NCI-H345 treated with DMSO at 0.1 percent for 48 hours (cell line): ENCODE measurements around the gene TRANK1.
A peak's percentile ranks its signal among the peaks of the same experiment; 100 is the strongest.
"Not testable (repeated sequence)": the region's sequence is repeated elsewhere in the genome, so short reads cannot be mapped to it uniquely, and the experiment has no call there.

Source experiments
- DNase-seq: peaks from one replicate; lab custom pipeline; 2025; ENCODE audit not compliant: unreplicated experiment; lab: John Stamatoyannopoulos, UW

The TRANK1 gene

DNA sequence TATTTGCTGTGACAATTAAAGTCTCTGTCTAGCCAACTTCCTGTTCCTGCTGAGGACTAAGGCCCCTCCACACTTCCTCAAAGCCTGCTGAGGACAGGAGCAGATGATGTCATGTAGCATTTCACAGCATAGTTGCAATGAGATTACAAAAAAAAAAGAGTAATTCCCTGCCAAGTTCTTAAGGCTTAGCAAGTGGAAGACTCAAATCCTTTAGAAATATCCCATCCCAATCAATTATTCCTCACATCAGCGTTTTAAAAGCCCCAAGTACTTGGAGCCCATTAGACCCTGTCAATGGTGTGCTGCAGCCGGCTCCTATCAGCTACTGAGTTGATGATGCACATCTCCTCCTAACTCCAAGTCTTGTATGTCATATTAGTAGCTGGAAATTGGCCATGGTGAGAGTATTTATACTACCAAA lies 51.7 kb downstream of the TRANK1 start:
- DNase-seq, result no peak

DNA sequence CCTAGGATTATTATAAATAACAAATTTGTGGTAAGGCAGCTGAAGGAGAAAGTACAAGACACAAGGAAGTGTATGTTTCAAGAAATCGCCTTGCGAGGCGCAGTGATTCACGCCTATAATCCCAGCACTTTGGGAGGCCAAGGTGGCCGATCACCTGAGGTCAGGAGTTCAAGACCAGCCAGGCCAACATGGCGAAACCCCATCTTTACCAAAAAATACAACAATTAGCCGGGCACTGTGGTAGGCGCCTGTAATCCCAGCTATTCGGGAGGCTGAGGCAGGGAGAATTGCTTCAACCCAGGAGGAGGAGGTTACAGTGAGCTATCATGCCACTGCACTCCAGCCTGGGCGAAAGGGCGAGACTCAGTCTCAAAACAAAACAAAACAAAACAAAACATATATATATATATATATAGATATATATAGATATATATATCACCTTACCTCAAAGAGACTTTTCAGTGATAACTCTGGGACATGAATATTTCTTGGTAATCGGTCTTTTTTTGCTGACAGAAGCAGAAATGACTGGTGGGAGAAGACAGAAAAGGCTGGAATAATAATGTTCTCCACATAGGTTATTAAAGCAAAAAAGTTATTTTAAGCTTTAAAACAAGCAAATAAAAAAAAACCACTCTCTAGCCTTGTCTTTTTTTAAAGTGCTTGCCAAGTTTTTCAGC lies 52.3 kb downstream of the TRANK1 start:
- no peak for DNase-seq

DNA sequence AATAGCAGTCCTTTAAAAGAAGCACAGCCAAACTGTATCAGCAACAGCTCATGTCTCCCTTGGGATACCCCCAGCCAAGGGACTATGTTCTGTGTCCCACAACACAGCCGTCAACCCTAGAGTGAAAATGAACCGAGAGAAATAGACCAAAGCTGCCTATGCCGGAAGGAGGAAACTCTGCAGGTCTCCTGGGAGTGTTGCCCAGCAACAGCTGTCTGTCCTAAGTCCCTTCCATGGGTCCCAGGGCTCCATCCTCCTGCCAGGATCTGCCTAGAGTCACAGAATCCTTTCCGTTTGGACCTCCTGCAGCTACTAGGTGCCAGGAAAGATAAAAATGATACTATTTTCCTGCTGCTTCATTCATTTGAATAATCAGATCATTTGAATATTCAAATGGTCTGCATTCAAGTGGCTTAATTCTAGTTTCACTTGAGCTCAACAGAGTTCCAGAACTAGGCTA lies 53.1 kb downstream of the TRANK1 start:
- DNase-seq, result no peak

DNA sequence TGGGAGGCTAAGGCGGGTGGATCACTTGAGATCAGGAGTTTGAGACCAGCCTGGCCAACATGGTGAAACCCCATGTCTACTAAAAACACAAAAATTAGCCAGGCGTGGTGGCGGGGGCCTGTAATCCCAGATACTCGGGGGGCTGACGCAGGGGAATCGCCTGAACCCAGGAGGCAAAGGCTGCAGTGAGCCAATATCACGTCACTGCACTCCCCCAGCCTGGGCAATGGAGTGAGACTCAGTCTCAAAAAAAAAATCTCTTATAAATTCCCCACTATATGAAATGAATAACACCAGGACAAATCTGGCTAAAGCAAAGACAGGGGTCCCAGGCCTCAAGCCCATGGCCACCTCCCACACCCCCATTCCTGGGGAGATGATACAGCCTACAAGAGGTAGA lies 53.8 kb downstream of the TRANK1 start:
- DNase-seq, result not testable (repeated sequence)

DNA sequence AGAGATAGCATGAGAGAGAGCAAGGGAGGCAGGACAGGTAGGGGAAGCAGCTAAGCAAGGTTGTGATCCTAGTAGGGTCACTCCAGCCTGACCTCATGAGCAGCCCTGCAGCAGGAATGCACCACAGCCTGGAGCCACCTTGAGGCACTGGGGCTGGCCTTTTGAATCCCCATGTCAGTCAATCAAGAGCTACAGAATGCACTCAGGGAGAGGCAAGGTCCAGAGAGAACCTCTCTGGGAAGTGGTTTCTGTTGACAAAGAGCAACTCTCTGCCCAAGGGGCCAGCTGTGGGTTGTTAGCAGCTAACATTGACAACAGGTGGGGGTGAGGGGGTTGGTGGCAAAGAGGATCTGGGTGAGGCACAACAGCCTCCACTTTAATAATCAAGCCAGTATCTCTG lies 54.6 kb downstream of the TRANK1 start:
- DNase-seq, result no peak

DNA sequence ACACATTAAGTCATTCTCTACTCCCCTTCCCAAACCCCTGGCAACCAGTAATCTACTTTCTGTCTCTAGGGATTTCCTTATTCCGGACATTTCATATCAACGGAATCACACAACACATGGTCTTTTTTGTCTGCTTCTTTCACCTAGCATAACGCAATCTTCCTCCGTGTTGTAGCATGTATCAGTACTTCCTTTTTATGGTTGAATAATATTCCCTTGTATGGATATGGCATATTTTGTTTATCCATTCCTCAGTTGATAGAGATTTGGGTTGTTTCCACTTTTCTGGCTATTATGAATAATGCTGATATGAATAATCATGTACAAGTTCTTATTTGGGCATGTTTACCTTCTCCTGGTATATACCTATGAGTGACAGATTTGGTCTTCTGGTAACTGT lies 63.1 kb downstream of the TRANK1 start:
- DNase-seq, result no peak

DNA sequence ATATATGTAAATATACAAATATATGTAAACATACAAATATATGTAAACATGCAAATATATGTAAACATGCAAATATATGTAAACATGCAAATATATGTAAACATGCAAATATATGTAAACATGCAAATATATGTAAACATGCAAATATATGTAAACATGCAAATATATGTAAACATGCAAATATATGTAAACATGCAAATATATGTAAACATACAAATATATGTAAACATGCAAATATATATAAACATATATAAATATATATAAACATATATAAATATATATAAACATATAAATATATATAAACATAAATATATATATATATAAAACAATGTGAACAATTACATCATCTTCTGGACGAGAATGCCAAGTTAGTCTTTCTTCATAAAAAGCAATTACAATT lies 65.0 kb downstream of the TRANK1 start:
- not testable (repeated sequence) for DNase-seq

DNA sequence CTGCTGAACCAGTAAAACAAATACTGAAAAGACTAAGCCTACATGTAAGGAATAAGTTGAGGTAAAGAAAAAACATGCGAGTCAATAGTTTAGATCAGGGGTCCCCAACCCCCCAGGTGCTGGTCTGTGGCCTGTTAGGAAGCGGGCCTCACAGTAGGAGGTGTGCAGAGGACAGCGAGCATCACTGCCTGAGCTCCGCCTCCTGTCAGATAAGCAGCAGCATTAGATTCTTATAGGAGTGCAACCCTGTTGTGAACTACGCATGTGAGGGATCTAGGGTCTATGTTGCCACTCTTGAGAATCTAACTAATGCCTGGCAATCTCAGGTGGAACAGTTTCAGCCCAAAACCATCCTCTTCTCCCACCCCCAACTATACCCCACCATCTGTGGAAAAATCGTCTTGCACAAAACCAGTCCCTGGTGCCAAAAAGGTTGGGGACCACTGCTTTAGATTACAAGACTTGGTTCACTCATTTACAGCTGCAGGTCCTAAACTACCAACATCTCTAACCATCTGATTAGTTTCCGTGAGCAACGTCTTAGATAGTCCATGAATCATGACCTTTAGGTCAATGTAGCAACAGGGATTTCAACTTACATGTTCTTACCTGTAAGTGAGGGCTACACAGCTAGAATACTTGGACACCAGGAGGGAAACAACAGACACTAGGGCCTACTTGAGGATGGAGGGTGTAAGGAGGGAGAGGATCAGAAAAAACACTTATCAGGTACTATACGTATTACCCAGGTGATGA lies 66.7 kb downstream of the TRANK1 start:
- no peak for DNase-seq

DNA sequence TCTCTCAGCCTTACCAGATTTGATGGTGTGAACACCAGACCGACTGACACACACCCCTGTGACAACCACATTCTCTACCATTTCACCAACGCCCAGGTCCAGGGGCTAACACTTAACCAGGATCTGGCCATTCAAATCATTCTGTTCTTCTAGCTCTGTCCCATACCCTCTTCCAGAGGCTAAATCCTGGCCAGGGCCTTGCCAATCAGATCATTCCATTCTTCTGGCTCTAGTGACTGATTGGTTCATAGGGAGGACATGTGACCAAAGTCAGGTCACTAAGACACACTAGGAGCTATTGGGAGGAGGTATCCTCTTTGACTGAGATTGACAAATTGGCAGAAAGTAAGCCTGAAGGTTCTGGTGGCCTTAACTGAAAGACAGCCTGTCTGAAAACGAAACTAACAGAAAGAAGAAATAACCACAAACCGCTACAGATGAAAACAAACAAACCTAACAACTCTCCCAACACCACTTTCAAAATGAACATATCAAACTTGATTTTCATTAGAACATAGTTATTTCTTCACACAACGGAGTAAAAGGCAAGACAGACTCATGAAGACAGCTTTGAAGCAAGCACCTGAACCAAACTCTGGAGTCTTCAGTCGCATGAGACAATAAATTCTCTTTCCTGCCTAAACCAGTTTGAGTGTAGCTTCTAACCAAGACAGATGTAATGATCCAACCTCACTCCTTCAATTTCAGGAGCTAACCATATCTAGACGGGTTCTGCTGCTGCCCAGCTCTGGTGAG lies 68.5 kb downstream of the TRANK1 start:
- no peak for DNase-seq

DNA sequence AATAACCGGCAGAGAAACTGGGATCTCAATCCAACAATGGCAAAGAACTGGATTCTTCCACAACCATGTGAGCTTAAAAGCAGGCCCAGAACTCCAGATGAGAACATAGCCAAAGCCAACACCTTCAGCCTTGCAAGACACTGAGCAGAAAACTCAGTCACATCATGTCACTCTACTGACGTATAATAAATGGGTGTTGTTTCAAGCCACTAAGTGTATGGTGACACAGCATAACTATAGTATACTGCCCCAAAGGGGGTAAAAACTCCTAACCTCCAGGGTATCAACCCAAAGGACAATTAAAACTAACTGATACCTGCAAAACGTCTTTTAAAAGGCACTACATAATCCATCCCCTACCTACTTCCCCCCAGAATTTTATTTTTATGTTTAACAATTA lies 69.5 kb downstream of the TRANK1 start:
- no peak for DNase-seq

DNA sequence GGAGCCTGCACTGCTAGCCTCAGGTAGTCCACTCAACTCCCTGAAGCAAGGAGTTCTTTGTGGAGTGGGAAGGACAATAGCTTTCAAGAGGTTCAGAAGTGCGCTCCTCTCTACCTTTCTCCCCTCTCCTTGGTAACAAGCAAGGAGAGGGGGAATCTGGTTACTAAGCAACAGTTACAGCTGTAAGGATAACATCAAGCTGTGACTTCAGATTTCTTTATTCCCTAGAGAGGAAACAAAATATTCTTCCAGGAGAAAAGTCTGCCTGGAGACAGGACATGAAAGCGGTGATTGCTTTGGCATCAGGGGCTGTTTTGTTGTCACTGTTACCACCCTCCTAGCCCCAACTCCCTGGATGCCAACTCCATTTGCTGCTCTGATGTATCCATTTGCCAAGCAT lies 70.4 kb downstream of the TRANK1 start:
- no peak for DNase-seq

DNA sequence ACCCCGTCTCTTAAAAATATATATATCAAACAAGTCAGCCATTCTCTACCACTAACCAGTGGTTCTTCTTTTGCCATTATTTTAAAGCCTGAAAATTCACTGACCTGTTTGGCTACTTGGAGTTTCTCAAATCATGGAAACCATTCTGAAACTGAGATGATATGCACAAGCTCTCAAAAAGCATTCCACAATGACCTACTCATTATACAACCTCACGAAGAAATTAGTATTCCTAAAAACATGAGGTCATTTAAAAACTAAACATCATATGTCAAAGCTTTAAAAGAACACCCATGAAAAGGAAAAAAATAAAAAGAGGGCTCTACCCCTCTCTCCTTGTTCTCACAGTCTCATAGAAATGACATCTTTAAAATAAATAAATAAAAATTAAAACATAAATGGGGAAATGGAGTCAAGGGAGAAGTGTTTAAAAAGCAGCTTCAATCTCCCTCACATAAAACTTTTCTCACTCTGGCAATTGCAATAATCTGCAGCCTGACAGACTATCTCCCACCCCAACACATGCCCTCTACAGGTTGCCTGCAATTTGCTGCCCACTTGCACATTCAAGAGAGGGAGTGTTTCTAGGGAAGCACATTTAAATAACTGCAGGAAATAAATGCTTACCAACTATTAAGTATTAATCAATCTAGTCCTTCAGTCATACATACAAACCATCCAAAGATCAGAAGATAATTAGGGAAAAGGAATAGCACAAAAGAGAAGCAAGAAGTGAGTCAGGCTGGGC lies 73.3 kb downstream of the TRANK1 start:
- no peak for DNase-seq

DNA sequence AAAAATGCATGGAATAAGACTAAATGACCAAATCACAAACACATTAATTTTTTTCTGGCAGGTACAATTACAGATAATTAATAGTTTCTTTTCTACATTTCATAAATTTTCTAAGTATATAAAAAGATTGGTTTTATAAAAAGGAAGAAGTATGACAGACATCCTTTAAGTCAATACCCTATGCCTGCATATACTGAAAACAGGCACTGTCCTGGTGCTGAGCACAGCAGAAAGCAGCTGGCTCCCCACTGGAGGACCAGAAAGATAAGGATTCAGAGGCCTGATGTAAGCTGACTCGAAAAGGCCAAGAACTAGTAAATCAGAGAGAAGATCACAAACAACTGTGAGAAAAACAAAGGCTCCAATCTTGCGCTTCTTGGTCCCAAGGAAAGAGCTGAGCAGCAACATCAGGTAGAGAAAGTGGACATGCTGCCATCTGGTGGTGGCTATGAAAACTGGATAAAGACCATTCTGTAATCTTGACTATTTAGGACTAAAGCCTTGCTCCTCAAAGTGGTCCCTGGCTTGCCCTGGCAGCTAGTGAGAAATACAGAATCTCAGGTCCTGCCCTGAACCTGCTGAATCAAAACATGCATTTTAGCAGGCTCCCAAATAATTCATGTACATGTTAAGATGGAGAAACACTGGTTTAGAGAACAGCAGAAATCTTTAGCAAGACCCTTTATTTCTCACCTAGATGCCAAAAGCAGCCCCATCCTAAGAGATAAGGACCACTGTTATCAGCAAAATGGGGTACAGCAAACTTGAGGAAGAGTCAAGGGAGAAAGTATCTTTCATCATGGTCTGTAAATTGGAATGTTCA lies 76.0 kb downstream of the TRANK1 start:
- peak; percentile 50 for DNase-seq

DNA sequence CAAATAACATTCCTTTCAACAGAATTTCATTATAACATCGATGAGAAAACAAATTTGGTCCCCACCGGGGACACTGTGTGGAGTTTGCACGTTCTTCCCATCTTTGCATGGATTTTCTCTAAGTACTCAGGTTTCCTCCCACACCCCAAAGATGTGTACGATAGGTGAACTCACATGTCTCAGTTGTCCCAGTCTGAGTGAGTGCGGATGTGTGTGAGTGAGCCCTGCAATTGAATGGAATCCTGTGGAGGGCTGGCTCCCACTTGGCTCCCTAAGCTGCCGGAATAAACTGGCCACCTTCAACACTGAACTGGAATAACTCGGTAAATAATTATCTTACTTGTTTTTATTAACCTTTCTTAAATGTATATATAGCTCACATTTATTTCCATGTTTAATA lies 77.0 kb downstream of the TRANK1 start:
- no peak for DNase-seq

DNA sequence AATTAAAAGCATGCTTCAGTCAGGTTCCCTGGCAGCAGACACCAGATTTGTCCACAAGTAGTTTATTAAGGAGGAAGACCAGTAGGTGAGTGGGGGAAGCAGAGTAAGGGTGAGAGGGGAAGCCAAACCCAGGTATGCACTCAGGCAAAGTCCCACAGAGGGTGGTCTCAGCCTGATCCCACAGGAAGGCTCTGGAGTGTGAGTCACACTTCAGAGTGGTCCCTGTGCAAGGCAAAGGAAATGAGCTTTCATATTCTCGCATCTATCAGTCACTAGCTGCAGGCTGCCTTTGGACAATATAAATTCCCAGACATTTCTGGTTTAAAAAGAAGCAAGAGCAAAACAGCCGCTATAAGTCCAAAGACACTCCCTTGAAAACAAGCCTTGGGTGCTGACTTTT lies 78.5 kb downstream of the TRANK1 start:
- no peak for DNase-seq

DNA sequence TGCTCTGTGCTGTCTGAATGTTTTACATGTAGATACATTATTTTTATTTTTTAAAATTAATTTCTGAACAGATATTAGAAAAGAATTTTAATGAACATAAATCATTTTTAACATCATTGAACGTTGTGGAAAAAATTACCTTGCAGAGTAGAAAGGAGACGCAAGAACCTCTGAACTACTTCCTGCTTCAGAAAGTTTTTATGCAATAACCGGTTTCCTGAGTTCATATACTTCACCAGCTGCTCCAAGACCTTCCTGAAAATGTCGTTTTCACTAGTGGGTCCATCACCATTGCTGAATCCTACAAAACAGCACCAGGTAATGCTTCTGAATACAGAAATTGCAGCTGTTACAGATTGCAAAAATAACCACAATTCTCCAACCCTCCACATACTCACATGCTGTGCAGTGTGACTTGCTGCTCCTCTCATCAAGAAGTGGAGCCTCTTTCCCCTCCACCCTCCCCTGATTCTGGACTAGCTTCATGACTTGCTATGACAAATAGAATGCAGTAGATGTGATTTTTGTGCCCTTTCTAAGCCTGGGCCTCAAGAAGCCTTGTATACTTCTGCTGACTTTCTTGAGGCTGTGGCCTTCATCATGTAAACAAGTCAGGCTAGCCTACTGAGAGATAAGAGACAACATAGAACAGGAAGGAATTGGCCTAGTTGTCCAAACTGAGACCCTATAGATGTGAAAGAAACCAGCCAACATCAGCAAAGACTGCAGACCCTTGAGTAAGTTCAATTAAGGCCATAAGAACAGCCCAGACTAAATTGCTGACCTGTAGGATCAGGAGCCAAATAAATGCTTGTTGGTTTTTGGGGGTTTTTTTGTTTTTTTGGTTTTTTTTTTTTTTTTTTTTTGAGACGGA lies 80.4 kb downstream of the TRANK1 start:
- no peak for DNase-seq

DNA sequence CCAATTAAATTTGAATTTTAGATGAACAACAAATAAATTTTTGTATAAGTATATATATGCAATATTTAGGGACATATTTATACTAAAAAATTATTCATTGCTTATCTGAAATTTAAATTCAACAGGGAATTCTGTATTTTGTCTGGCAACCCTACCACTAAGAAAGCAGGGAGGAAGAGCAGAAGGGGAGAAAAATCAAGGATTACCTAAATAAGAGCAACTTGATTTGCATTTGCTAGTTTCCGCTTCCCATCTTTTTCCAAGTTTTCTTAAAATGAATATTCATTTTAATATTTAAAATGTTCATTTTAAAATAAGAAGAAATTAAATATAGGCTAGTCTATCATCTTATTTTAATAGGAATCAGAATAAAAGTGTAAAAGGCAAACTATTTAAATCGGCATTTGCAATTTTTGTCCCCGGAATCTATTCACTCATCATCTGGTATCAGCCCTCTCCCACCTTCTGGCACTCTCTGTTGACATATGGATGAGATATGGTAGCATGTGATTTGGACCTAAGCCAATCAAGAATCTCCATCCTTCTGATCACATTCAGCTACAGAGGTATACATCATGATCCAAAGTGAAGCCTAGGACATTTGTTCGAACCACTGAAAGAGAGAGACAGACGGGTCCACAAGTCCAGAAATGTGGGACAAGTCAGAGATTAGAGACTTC lies 82.6 kb downstream of the TRANK1 start:
- DNase-seq, result no peak

DNA sequence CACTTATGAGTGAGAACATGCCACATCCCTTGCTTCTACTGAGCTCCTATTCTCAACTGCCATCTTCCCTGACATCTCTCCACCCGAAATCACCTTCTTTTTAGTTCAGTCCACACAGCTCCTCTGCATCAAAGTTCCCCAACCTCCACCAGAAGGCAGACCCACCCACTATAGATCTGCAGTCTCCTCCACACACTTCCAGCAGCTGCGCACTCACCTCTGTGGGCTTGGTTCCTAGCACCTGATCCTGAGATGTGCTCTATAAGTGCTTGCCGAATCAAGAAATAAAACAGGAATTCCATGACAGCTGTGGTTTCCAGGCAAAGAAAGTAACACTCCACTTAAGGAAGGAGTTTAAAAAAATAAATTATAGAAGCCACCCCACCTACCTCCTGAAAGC lies 85.4 kb downstream of the TRANK1 start:
- no peak for DNase-seq

DNA sequence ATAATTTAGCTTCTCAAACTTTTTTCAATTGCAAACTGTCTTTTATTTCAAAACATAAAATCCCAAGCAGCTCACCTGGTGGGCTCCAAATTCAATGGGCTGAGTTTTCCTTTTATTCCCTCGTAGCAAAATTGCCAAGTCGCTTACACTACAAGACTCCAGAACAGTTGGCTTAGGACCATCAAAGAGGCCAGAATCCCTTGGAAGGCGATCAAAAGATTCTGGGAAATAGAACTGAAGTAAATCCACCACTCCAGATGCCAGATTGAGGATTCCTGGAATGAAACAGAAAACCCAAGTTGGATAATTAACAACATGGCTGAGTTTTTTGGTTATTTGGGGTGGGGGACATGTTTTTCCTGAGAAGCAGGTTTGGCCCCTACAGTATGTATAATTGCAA lies 92.8 kb downstream of the TRANK1 start:
- no peak for DNase-seq
